Common myeloid progenitor, CD34-positive (primary cell): Measurements from ENCODE around the gene CTBS.
"Not testable (repeated sequence)": the region's sequence is repeated elsewhere in the genome, so short reads cannot be mapped to it uniquely, and the experiment has no call there.

ENCODE experiments used
- CTCF ChIA-PET: fragments of 350-600 bp; sonication (Branson Sonifier 250); formaldehyde crosslinking; loops from one replicate; lab custom pipeline; 2021; ENCODE audit warnings: antibody characterized with exemption; lab: Charles Lee
- POLR2A ChIA-PET: fragments of 350-600 bp; sonication (Branson Sonifier 250); formaldehyde crosslinking; loops from one replicate; lab custom pipeline; 2021; ENCODE audit warnings: antibody characterized with exemption; lab: Charles Lee
- DNase-seq, 3 donors: peaks; one replicate each; pipeline versions ENCODE4 v3.0.0 to v3.0.0-alpha.2; 2013
- H3K27ac ChIP-seq, 2 experiments: 1 replicate in 1 of 2; 2 replicates in 1 of 2; pipeline ENCODE4 v1.7.0; 2013; ENCODE audit warnings: inconsistent platforms in 2 of 2, low read length in 2 of 2, mild to moderate bottlenecking in 2 of 2, low read depth in 1 of 2, moderate library complexity in 1 of 2; ENCODE audit not compliant: severe bottlenecking in 2 of 2, insufficient read depth in 1 of 2, poor library complexity in 1 of 2
- H3K27me3 ChIP-seq, 5 experiments: replicated peaks in 2 of 5; 1 replicate in 3 of 5; 2 replicates in 2 of 5; pipeline versions ENCODE4 v1.6.1 to v1.7.0; 2013; ENCODE audit warnings: low read length in 4 of 5, mild to moderate bottlenecking in 2 of 5, moderate library complexity in 2 of 5, inconsistent platforms in 1 of 5; ENCODE audit not compliant: insufficient read depth in 5 of 5, control insufficient read depth in 4 of 5
- H3K36me3 ChIP-seq, 4 experiments: 1 replicate in 2 of 4; 2 replicates in 2 of 4; pipeline versions ENCODE4 v1.6.1 to v1.7.0; 2013; ENCODE audit warnings: low read length in 3 of 4, control low read depth in 1 of 4, mild to moderate bottlenecking in 1 of 4; ENCODE audit not compliant: control insufficient read depth in 4 of 4, insufficient read depth in 4 of 4
- H3K4me1 ChIP-seq, 4 experiments: 1 replicate in 3 of 4; 2 replicates in 1 of 4; pipeline versions ENCODE4 v1.6.1 to v1.7.1; 2013; ENCODE audit warnings: low read length in 3 of 4, mild to moderate bottlenecking in 3 of 4, control low read depth in 1 of 4, inconsistent platforms in 1 of 4, moderate library complexity in 1 of 4; ENCODE audit not compliant: control insufficient read depth in 4 of 4, insufficient read depth in 4 of 4; ENCODE audit errors: control extremely low read depth in 1 of 4
- H3K4me3 ChIP-seq, 7 experiments: 1 replicate in 4 of 7; 2 replicates in 3 of 7; pipeline versions ENCODE4 v1.5.1 to v1.7.0; 2013; ENCODE audit warnings: mild to moderate bottlenecking in 7 of 7, low read length in 6 of 7, moderate library complexity in 6 of 7, inconsistent platforms in 2 of 7, low read depth in 2 of 7, control low read depth in 1 of 7; ENCODE audit not compliant: insufficient read depth in 4 of 7, control insufficient read depth in 1 of 7; ENCODE audit errors: extremely low read depth in 1 of 7
- H3K9me3 ChIP-seq, 5 experiments: 1 replicate in 4 of 5; 2 replicates in 1 of 5; pipeline versions ENCODE4 v1.6.1 to v1.7.1; 2013; ENCODE audit warnings: low read length in 4 of 5, mild to moderate bottlenecking in 2 of 5, inconsistent platforms in 1 of 5, low read depth in 1 of 5, moderate library complexity in 1 of 5; ENCODE audit not compliant: control insufficient read depth in 4 of 5, insufficient read depth in 2 of 5; ENCODE audit errors: control extremely low read depth in 1 of 5
- WGBS: methylation state at CpG from one replicate; pipeline ENCODE4 v1.1.5; 2013; ENCODE audit not compliant: insufficient coverage; 5-methylcytosine and 5-hydroxymethylcytosine counted together

The CTBS gene

DNA sequence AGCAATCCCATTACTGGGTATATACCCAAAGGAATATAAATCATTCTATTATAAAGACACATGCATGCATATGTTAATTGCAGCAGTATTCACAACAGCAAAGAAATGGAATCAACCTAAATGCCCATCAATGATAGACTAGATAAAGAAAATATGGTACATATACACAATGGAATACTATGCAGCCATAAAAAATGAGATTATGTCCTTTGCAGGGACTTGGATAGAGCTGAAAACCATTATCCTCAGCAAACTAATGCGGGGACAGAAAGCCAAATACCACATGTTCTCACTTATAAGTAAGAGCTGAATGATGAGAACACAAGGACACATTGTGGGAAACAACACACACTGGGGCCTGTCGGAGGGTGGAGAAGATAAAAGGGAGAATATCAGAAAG lies 20.7 kb upstream of the CTBS start:
- POLR2A ChIA-PET: interaction anchor here (0.6 kb wide), 1 partner anchor 105 kb away, joined by 6 read pairs; no protein-coding TSS in a partner anchor
- H3K27ac ChIP-seq, H3K4me3 ChIP-seq, H3K9me3 ChIP-seq, H3K4me1 ChIP-seq, CTCF ChIA-PET, H3K27me3 ChIP-seq, H3K36me3 ChIP-seq, DNase-seq: not testable (repeated sequence)
- WGBS: 100% methylated on average over 1 of the region's 2 CpGs

DNA sequence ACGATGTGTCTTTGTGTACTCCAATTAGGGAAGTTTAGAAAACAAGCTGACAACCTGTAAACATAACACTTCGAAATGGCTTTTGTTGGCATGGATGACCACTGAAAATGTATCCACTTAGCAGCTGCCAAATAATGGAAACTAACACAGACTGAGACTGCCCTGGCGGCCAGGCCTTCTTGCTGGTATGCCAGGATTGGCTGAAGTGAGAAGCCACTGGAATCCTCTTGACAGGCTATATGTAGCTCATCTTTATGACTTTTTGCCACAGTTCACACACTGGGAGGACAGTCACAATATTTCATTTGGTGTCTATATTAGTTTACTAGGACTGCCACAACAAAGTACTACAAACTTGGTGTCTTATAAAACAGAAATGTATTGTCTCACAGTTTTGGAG lies 12.9 kb upstream of the CTBS start:
- 100% methylated on average over 3 of the region's 3 CpGs for WGBS
- Histone ChIP-seq H3K9me3 (peaks cover 0 to 5% (median 0%) of the 10 kb centered on the region in 5 experiments), H3K27ac (no peak overlapping the region), H3K27me3 (no peaks in the 10 kb centered on the region), H3K4me1 (no peaks in the 10 kb centered on the region), H3K4me3 (no peak overlapping the region), H3K36me3 (no peaks in the 10 kb centered on the region)
- ChIA-PET CTCF (interaction anchor here (1.9 kb wide), 1 partner anchor 27 kb away, joined by 4 read pairs; no protein-coding TSS in a partner anchor), POLR2A (no interaction called here)
- DNase-seq: no peak

DNA sequence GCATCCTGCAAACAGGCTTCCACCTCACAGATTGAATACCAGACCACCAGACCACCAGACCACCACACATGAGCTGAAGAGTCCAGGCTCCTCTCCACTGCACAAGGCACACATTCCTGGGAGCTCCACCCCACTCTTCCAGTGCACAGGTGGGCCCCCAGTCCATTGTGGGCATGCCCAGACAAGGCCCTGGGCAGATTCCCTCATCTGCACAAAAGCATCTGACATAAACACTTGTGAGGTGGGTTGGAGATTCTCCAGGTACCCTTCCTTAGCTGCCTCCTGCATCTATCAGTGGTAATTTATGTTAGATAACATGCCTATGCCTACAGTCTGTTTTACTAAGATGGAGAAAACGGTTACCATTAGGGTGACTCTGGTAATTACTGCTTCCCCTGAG lies 11.6 kb upstream of the CTBS start:
- WGBS: 100% methylated on average over 1 of the region's 1 CpG
- ChIA-PET POLR2A (no interaction called here), CTCF (interaction anchor here (1.8 to 1.9 kb wide), 2 partner anchors 13 to 29 kb away, joined by 3 to 4 read pairs; no protein-coding TSS in a partner anchor)
- H3K9me3 ChIP-seq: peaks cover 0 to 5% (median 0%) of the 10 kb centered on the region in 5 experiments
- H3K36me3 ChIP-seq: no peaks in the 10 kb centered on the region
- H3K27ac ChIP-seq: no peak overlapping the region
- no peaks in the 10 kb centered on the region for H3K4me1 ChIP-seq
- no peak overlapping the region for H3K4me3 ChIP-seq
- H3K27me3 ChIP-seq: no peaks in the 10 kb centered on the region
- no peak for DNase-seq

DNA sequence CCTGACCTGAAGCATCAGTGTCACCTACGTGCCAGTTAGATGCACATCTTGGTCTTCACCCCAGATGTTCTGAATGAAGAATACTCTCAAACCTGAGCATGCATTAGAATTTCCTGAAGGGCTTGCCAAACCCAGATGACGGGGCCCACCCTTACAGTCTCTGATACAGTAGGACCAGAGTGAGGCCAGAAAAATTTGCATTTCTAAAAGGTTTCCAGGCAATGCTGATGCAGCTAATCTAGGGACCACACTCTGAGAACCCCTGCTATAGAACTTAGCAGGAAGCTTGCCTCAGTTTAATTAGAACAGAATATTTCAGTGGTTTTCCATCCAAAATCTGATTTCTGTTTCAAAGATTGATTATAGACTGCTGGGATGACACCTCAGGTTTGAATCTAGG lies 9.9 kb upstream of the CTBS start:
- ChIA-PET CTCF (no interaction called here), POLR2A (interaction anchor here (1.5 kb wide), 1 partner anchor 10 kb away, joined by 4 read pairs; the partner anchor contains the start of gene CTBS)
- Histone ChIP-seq H3K27ac (no peak overlapping the region), H3K27me3 (no peaks in the 10 kb centered on the region), H3K4me3 (no peak overlapping the region), H3K9me3 (peaks cover 0 to 5% (median 0%) of the 10 kb centered on the region in 5 experiments), H3K36me3 (peaks cover 0 to under 1% (median 0%) of the 10 kb centered on the region in 4 experiments), H3K4me1 (no peaks in the 10 kb centered on the region)
- WGBS: 100% methylated on average over 2 of the region's 2 CpGs
- no peak for DNase-seq

DNA sequence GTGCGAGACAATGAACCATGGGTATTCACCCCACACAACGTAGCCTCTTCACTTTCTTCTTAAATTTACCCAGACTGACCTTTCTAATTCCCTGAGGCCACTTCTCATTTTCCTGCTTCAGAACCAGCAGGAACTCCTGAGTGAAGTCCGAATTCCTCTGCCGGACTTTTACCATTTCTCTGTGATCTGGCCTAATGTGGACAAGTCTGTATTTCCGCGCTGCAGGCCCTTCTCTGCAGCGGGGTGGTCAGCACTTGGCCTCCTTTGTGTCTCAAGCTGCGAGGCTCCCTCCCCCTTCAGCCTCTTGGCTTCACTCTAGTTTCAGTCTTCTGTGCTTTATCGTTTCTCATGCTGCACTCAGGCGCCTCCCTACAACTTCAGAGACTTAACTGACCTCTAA lies 9.4 kb upstream of the CTBS start:
- Histone ChIP-seq H3K4me1 (no peaks in the 10 kb centered on the region), H3K27me3 (no peaks in the 10 kb centered on the region), H3K36me3 (peaks cover 0 to 2% (median 0%) of the 10 kb centered on the region in 4 experiments), H3K4me3 (no peak overlapping the region), H3K27ac (no peak overlapping the region), H3K9me3 (peaks cover 0 to 5% (median 0%) of the 10 kb centered on the region in 5 experiments)
- DNase-seq: no peak
- ChIA-PET POLR2A (interaction anchor here (1.5 kb wide), 1 partner anchor 9 kb away, joined by 4 read pairs; the partner anchor contains the start of gene CTBS), CTCF (no interaction called here)
- 97% methylated on average over 10 of the region's 10 CpGs for WGBS

DNA sequence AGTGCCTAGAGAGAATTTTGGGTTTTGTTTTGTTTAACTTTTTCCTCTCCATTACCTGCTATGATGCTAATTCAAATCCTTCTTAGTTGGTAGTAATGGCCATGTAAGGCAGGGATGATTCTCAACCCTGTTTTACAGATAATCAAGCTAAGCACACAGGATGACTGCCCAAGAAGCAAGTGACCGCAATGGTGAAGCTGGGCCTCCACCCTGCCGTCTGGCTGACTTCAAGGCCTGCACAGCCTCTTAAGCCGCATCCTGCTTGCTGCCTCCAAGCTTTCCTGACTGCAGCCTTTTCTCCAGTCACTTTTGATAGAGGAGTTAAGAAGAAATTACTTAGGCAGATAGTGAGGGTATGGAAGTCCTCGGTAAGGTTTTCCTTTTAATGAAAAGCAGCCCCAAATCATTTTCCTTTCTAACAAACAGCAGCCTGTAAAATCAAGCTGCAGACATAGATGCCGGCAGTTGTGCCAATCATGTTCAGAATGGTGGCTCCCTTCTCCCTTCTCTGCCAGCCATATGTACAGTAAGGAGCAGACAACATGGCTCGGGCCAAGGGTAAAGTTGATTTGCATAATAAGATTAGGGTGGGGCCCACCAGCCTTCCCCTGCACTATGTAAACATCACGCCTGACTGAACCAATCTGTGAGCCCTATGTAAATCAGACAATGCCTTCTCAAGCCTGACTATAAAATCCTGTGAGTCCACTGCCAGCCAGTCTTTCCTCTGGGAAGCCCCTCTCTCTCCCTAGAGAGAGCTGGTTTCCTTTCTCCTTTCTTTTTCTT lies 8.8 kb upstream of the CTBS start:
- H3K27ac ChIP-seq: no peak overlapping the region
- DNase-seq: no peak
- no peak overlapping the region for H3K4me3 ChIP-seq
- WGBS: 94% methylated on average over 3 of the region's 7 CpGs
- no peaks in the 10 kb centered on the region for H3K4me1 ChIP-seq
- H3K27me3 ChIP-seq: no peaks in the 10 kb centered on the region
- peaks cover 0 to 2% (median 0%) of the 10 kb centered on the region in 4 experiments for H3K36me3 ChIP-seq
- H3K9me3 ChIP-seq: peaks cover 0 to 5% (median 0%) of the 10 kb centered on the region in 5 experiments
- ChIA-PET CTCF (no interaction called here), POLR2A (interaction anchor here (1.5 kb wide), 1 partner anchor 9 kb away, joined by 4 read pairs; the partner anchor contains the start of gene CTBS)

DNA sequence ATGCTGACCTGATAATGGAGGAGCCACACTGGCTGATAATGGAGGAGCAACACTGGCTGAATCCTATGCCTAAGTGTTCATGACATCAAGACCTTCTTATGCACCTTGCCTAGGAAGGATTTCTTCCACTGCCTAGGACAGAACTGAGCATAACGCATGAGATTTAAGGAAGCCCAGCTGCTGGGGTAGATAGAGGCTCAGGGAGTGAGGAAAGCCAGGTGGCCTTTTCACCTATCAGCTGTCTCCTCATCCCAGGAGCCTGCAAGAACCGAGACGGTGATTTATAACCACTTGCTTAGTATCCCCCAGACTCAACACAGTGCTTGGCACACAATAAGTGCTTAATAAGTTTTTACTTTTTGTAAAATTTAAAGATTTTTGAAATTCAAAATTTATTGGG lies 7.4 kb upstream of the CTBS start:
- CTCF ChIA-PET: no interaction called here
- POLR2A ChIA-PET: no interaction called here
- Histone ChIP-seq H3K4me3 (no peak overlapping the region), H3K36me3 (peaks cover 0 to 2% (median 0%) of the 10 kb centered on the region in 4 experiments), H3K27ac (no peak overlapping the region), H3K9me3 (peaks cover 0 to 5% (median 0%) of the 10 kb centered on the region in 5 experiments), H3K4me1 (no peaks in the 10 kb centered on the region), H3K27me3 (no peaks in the 10 kb centered on the region)
- no peak for DNase-seq
- 100% methylated on average over 1 of the region's 3 CpGs for WGBS
